Panc1 (cell line): Measurements from ENCODE around the gene ENPP3. TPM values are rescaled to one million over a fixed set of nuclear protein-coding genes. Genes with fewer than 3 reads are reported as not detected.

Experiments
- ATAC-seq: fragments of 200-7000 bp; cut with Tn5 transposase; 2 replicates; pipeline ENCODE4 v1.9.1; 2020; ENCODE audit warnings: mild to moderate bottlenecking, moderate library complexity
- BruUV-seq: library from RNA; stranded (reverse); fragments of 400-500 nt; replicated peaks from 2 replicates; lab custom pipeline; 2021; lab: Mats Ljungman, UMichigan
- CTCF ChIA-PET: fragments of 300-600 bp; sonication (Branson Sonifier 250); formaldehyde crosslinking; loops from one replicate; lab custom pipeline; 2022; ENCODE audit warnings: antibody characterized with exemption; lab: Charles Lee
- POLR2A ChIA-PET: fragments of 300-600 bp; sonication (Branson Sonifier 250); formaldehyde crosslinking; loops from one replicate; lab custom pipeline; 2022; ENCODE audit warnings: antibody characterized with exemption; lab: Charles Lee
- DNase-seq: peaks from one replicate; pipeline ENCODE4 v3.0.0-alpha.2; 2010; ENCODE audit warnings: low read depth, low spot score
- H3K27ac ChIP-seq: 2 replicates; pipeline ENCODE4 v1.5.1; 2011; ENCODE audit warnings: mild to moderate bottlenecking, low read length, inconsistent platforms
- H3K27me3 ChIP-seq: fragments of 200-500 bp; sonication (Bioruptor generic); 2 replicates; pipeline ENCODE4 v1.6.0; 2014; ENCODE audit warnings: low read length, inconsistent platforms; ENCODE audit not compliant: control insufficient read depth, insufficient read depth
- H3K36me3 ChIP-seq: fragments of 200-500 bp; sonication (Bioruptor generic); 2 replicates; pipeline ENCODE4 v1.5.1; 2014; ENCODE audit warnings: inconsistent platforms, mild to moderate bottlenecking, low read length, moderate library complexity; ENCODE audit not compliant: control insufficient read depth, insufficient read depth
- H3K4me1 ChIP-seq: 2 replicates; pipeline ENCODE4 v1.5.1; 2011; ENCODE audit warnings: inconsistent platforms, mild to moderate bottlenecking, low read length, moderate library complexity; ENCODE audit not compliant: control insufficient read depth, insufficient read depth
- H3K4me3 ChIP-seq, 2 experiments: 2 replicates each; pipeline ENCODE4 v1.5.1; 2011 to 2012; ENCODE audit warnings: low read depth in 2 of 2, low read length in 2 of 2, mild to moderate bottlenecking in 2 of 2, inconsistent platforms in 1 of 2, moderate library complexity in 1 of 2
- H3K9me3 ChIP-seq: fragments of 200-500 bp; sonication (Bioruptor generic); 2 replicates; pipeline ENCODE4 v1.5.1; 2014; ENCODE audit warnings: low read depth, mild to moderate bottlenecking, inconsistent platforms, low read length, moderate library complexity; ENCODE audit not compliant: control insufficient read depth, insufficient read depth
- CTCF ChIP-seq: fragments of 450-650 bp; IDR thresholded peaks from 2 replicates; pipeline ENCODE4 v1.5.1; 2017; ENCODE audit warnings: mild to moderate bottlenecking
- POLR2AphosphoS5 ChIP-seq: IDR thresholded peaks from 2 replicates; pipeline ENCODE4 v1.6.1; 2012; ENCODE audit warnings: mild to moderate bottlenecking, low read depth, low read length, moderate library complexity
- REST ChIP-seq, 2 experiments: IDR thresholded peaks; 2 replicates each; pipeline ENCODE4 v1.6.1; 2011 to 2012; ENCODE audit warnings: low read depth in 2 of 2, control low read depth in 1 of 2, low read length in 1 of 2, mild to moderate bottlenecking in 1 of 2, moderate library complexity in 1 of 2; ENCODE audit not compliant: insufficient read depth in 1 of 2
- SIN3A ChIP-seq: IDR thresholded peaks from 2 replicates; pipeline ENCODE4 v1.6.1; 2012; ENCODE audit warnings: low read depth, mild to moderate bottlenecking, low read length, moderate library complexity, borderline replicate concordance; ENCODE audit not compliant: insufficient read depth
- TCF7L2 ChIP-seq: IDR thresholded peaks from 2 replicates; pipeline ENCODE4 v1.6.1; 2011; ENCODE audit warnings: mild to moderate bottlenecking, low read depth, low read length, inconsistent platforms
- in situ Hi-C: cut with HindIII; loops from 2 replicates; pipeline ENCODE4 v1.10.0; 2016; ENCODE audit warnings: low sequenced_read_pairs, low pct_unique_long_range_greater_than_20kb
- intact Hi-C: fragments of 100-400 bp; cut with micrococcal nuclease; formaldehyde crosslinking; loops from one replicate; pipeline ENCODE4 v1.10.0; 2022; ENCODE audit not compliant: unreplicated experiment
- total RNA-seq: library from RNA; stranded (reverse); gene quantifications from one replicate; pipeline ENCODE4 v1.2.1, GENCODE V29; 2021; ENCODE audit not compliant: unreplicated experiment

Gene ENPP3
- total RNA-seq, 1 experiment from 2014 or later = not detected

GRCh38 chr6:131692589-131692988 is 55.5 kb downstream of the ENPP3 start:
- H3K9me3 ChIP-seq = no peaks in the 10 kb centered on the region
- no peak for ATAC-seq
- no peaks in the 10 kb centered on the region for H3K27me3 ChIP-seq
- ChIA-PET POLR2A (no interaction called here), CTCF (no interaction called here)
- no peak for DNase-seq
- TF ChIP-seq POLR2AphosphoS5 = no peak
- TF ChIP-seq CTCF = no peak
- no peak for TF ChIP-seq REST (IDR thresholded peaks at IDR 0.05; ENCODE audit: insufficient read depth in 1 of 2, low read depth in 2 of 2, low read length in 1 of 2)
- TF ChIP-seq TCF7L2 = no peak
- no peak for TF ChIP-seq SIN3A
- H3K4me3 ChIP-seq = no peak overlapping the region
- in situ Hi-C loops = no loop called here
- intact Hi-C loops = loop anchor here (10.0 kb wide), 1 partner anchor 112 kb away; the partner anchor contains the start of gene ENPP1
- BruUV-seq = no TSS peak
- no peaks in the 10 kb centered on the region for H3K36me3 ChIP-seq
- no peak overlapping the region for H3K27ac ChIP-seq
- H3K4me1 ChIP-seq = no peaks in the 10 kb centered on the region

GRCh38 chr6:131693384-131693783 is 56.3 kb downstream of the ENPP3 start:
- in situ Hi-C loops = no loop called here
- CTCF ChIA-PET = interaction anchor here (0.6 kb wide), 1 partner anchor 217 kb away, joined by 3 read pairs; no protein-coding TSS in a partner anchor

More at GRCh38 chr6:131693384-131693783, 56.3 kb downstream of the ENPP3 start:
- BruUV-seq = no TSS peak
- H3K4me3 ChIP-seq = no peak overlapping the region
- no peak overlapping the region for H3K27ac ChIP-seq
- TF ChIP-seq REST (IDR thresholded peaks at IDR 0.05; ENCODE audit: insufficient read depth in 1 of 2, low read depth in 2 of 2, low read length in 1 of 2) (no peak), CTCF (no peak), SIN3A (no peak), POLR2AphosphoS5 (no peak), TCF7L2 (no peak)
- POLR2A ChIA-PET = interaction anchor here (0.6 kb wide), 1 partner anchor 24 kb away, joined by 4 read pairs; no protein-coding TSS in a partner anchor
- no peak for ATAC-seq
- no peak for DNase-seq
- no peaks in the 10 kb centered on the region for H3K9me3 ChIP-seq
- intact Hi-C loops = loop anchor here (10.0 kb wide), 1 partner anchor 111 kb away; the partner anchor contains the start of gene ENPP1
- H3K36me3 ChIP-seq = no peaks in the 10 kb centered on the region
- H3K27me3 ChIP-seq = no peaks in the 10 kb centered on the region
- H3K4me1 ChIP-seq = no peaks in the 10 kb centered on the region
